Neural progenitor cell (in vitro differentiated cells): ENCODE measurements around the gene CCDC8.

Experiments
- EZH2 ChIP-seq: fragments of 200-600 bp; sonication (generic); IDR thresholded peaks from 2 replicates; pipeline ENCODE4 v1.6.1; 2017; ENCODE audit warnings: antibody characterized with exemption, mild to moderate bottlenecking, moderate library complexity
- EZH2phosphoT487 ChIP-seq: fragments of 200-600 bp; sonication (generic); IDR thresholded peaks from 2 replicates; pipeline ENCODE4 v1.6.1; 2017; ENCODE audit warnings: antibody characterized with exemption
- TF ChIP-seq, protein P1 (sequence below): fragments of 200-600 bp; sonication (generic); IDR thresholded peaks from 2 replicates; pipeline ENCODE4 v1.5.1; 2017; ENCODE audit warnings: antibody characterized with exemption, mild to moderate bottlenecking

DNA sequence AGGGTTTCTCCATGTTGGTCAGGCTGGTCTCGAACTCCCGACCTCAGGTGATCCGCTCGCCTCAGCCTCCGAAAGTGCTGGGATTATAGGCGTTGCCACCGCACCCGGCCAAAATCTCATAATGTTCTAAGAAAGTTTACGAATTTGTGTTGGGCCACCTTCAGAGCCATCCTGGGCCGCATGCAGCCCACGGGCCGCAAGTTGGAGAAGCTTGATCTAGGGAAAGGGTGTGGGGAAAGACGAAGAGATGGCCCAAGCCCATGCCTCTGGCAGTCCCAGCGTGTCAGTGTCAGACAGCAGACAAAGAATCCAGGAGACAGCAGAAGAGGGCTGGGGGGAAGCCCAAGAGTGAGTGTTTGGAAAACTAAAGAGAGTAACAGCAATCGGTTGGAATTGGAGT lies 32.7 kb upstream of the CCDC8 start:
- TF ChIP-seq EZH2phosphoT487 (no peak), EZH2 (no peak)
- TF ChIP-seq, protein P1, sequence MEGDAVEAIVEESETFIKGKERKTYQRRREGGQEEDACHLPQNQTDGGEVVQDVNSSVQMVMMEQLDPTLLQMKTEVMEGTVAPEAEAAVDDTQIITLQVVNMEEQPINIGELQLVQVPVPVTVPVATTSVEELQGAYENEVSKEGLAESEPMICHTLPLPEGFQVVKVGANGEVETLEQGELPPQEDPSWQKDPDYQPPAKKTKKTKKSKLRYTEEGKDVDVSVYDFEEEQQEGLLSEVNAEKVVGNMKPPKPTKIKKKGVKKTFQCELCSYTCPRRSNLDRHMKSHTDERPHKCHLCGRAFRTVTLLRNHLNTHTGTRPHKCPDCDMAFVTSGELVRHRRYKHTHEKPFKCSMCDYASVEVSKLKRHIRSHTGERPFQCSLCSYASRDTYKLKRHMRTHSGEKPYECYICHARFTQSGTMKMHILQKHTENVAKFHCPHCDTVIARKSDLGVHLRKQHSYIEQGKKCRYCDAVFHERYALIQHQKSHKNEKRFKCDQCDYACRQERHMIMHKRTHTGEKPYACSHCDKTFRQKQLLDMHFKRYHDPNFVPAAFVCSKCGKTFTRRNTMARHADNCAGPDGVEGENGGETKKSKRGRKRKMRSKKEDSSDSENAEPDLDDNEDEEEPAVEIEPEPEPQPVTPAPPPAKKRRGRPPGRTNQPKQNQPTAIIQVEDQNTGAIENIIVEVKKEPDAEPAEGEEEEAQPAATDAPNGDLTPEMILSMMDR, result no peak
